IMR-90 (cell line): ENCODE measurements around the gene CADM1. TPM values are rescaled to one million over a fixed set of nuclear protein-coding genes. Genes with fewer than 3 reads are reported as not detected.

ENCODE experiments used
- ATAC-seq: fragments of 200-7000 bp; cut with Tn5 transposase; 2 replicates; pipeline ENCODE4 v1.9.1; 2020; ENCODE audit warnings: low read depth, mild to moderate bottlenecking, moderate library complexity
- BruUV-seq: library from RNA; stranded (reverse); fragments of 400-500 nt; replicated peaks from 2 replicates; lab custom pipeline; 2021; lab: Mats Ljungman, UMichigan
- CTCF ChIA-PET: fragments of 300-600 bp; formaldehyde crosslinking; extraction: SDS; loops from one replicate; lab custom pipeline; 2021; ENCODE audit warnings: antibody characterized with exemption; lab: Yijun Ruan, JAX
- POLR2A ChIA-PET: fragments of 300-600 bp; sonication (Branson Sonifier 250); formaldehyde crosslinking; loops from one replicate; lab custom pipeline; 2022; ENCODE audit warnings: antibody characterized with exemption; ENCODE audit not compliant: unreplicated experiment; lab: Charles Lee
- DNase-seq: peaks from one replicate; pipeline ENCODE4 v3.0.0; 2013
- H2AFZ ChIP-seq: replicated peaks from 2 replicates; pipeline ENCODE3; 2013; ENCODE audit warnings: low read length, mild to moderate bottlenecking; ENCODE audit not compliant: poor library complexity
- H2AK5ac ChIP-seq: 2 replicates; pipeline ENCODE4 v1.6.1; 2013; ENCODE audit warnings: low read depth, low read length, inconsistent platforms
- H2AK9ac ChIP-seq: replicated peaks from 2 replicates; pipeline ENCODE3; 2013; ENCODE audit warnings: mild to moderate bottlenecking, low read depth, low read length, moderate library complexity; ENCODE audit not compliant: poor library complexity
- H2BK120ac ChIP-seq: 2 replicates; pipeline ENCODE4 v1.6.1; 2013; ENCODE audit warnings: low read depth, low read length, inconsistent platforms
- H2BK15ac ChIP-seq: 3 replicates; pipeline ENCODE4 v1.6.1; 2013; ENCODE audit warnings: low read depth, low read length, inconsistent platforms
- H2BK20ac ChIP-seq: 2 replicates; pipeline ENCODE4 v1.6.1; 2013; ENCODE audit warnings: low read depth, mild to moderate bottlenecking, inconsistent platforms, low read length, moderate library complexity
- H2BK5ac ChIP-seq: 2 replicates; pipeline ENCODE4 v1.6.1; 2013; ENCODE audit warnings: mild to moderate bottlenecking, low read depth, low read length, inconsistent platforms; ENCODE audit not compliant: poor library complexity, severe bottlenecking
- H3K14ac ChIP-seq: replicated peaks from 2 replicates; pipeline ENCODE4 v1.6.1; 2013; ENCODE audit warnings: low read depth, low read length, inconsistent platforms
- H3K18ac ChIP-seq: 2 replicates; pipeline ENCODE4 v1.6.1; 2013; ENCODE audit warnings: low read depth, low read length, control low read depth
- H3K23ac ChIP-seq: 2 replicates; pipeline ENCODE4 v1.6.1; 2013; ENCODE audit warnings: low read depth, low read length, inconsistent platforms
- H3K27ac ChIP-seq: 2 replicates; pipeline ENCODE4 v1.5.1; 2013; ENCODE audit warnings: mild to moderate bottlenecking, control low read depth, low read length; ENCODE audit not compliant: insufficient read depth
- H3K27me3 ChIP-seq: 2 replicates; pipeline ENCODE4 v1.6.1; 2013; ENCODE audit warnings: low read length; ENCODE audit not compliant: control insufficient read depth, insufficient read depth
- H3K36me3 ChIP-seq: 2 replicates; pipeline ENCODE4 v1.6.1; 2013; ENCODE audit warnings: low read length, mixed read lengths; ENCODE audit not compliant: control insufficient read depth, insufficient read depth
- H3K4ac ChIP-seq: 2 replicates; pipeline ENCODE4 v1.6.1; 2013; ENCODE audit warnings: low read depth, low read length, inconsistent platforms
- H3K4me1 ChIP-seq: 2 replicates; pipeline ENCODE4 v1.6.1; 2013; ENCODE audit warnings: low read length, mixed read lengths; ENCODE audit not compliant: control insufficient read depth, insufficient read depth
- H3K4me2 ChIP-seq: 2 replicates; pipeline ENCODE4 v1.6.1; 2013; ENCODE audit warnings: low read depth, mild to moderate bottlenecking, control low read depth, low read length, moderate library complexity
- H3K4me3 ChIP-seq: 2 replicates; pipeline ENCODE4 v1.5.1; 2013; ENCODE audit warnings: low read depth, mild to moderate bottlenecking, control low read depth, low read length, moderate library complexity; ENCODE audit not compliant: insufficient read depth
- H3K56ac ChIP-seq: 2 replicates; pipeline ENCODE4 v1.6.1; 2013; ENCODE audit warnings: low read length, inconsistent platforms; ENCODE audit not compliant: insufficient read depth; ENCODE audit errors: extremely low read depth
- H3K79me1 ChIP-seq, 2 experiments: 2 replicates each; pipeline ENCODE4 v1.6.1; 2013; ENCODE audit warnings: low read length in 2 of 2, inconsistent platforms in 1 of 2, low read depth in 1 of 2
- H3K9ac ChIP-seq: 2 replicates; pipeline ENCODE4 v1.6.1; 2013; ENCODE audit warnings: low read depth, low read length, control low read depth
- H3K9me1 ChIP-seq: 2 replicates; pipeline ENCODE4 v1.6.1; 2013; ENCODE audit warnings: low read length, inconsistent platforms; ENCODE audit not compliant: insufficient read depth
- H3K9me3 ChIP-seq: 2 replicates; pipeline ENCODE4 v1.6.1; 2013; ENCODE audit warnings: low read length; ENCODE audit not compliant: control insufficient read depth, insufficient read depth
- H4K20me1 ChIP-seq: 2 replicates; pipeline ENCODE4 v1.6.1; 2013; ENCODE audit warnings: low read length, inconsistent platforms; ENCODE audit not compliant: insufficient read depth
- H4K5ac ChIP-seq: 2 replicates; pipeline ENCODE4 v1.6.1; 2013; ENCODE audit warnings: mild to moderate bottlenecking, low read depth, low read length, control low read depth
- H4K8ac ChIP-seq, 2 experiments: 2 replicates each; pipeline ENCODE4 v1.6.1; 2013; ENCODE audit warnings: low read depth in 2 of 2, low read length in 2 of 2, control low read depth in 1 of 2, inconsistent platforms in 1 of 2
- H4K91ac ChIP-seq: 2 replicates; pipeline ENCODE4 v1.6.1; 2013; ENCODE audit warnings: low read depth, low read length, inconsistent platforms; ENCODE audit not compliant: insufficient read depth
- BHLHE40 ChIP-seq: fragments of 150-350 bp; IDR thresholded peaks from 2 replicates; pipeline ENCODE4 v1.6.1; 2016; ENCODE audit warnings: mild to moderate bottlenecking, low read depth, low read length
- CEBPB ChIP-seq: IDR thresholded peaks from 2 replicates; pipeline ENCODE4 v1.6.1; 2012; ENCODE audit warnings: low read depth, low read length, improper control_type of control experiment
- CHD1 ChIP-seq: IDR thresholded peaks from 2 replicates; pipeline ENCODE4 v1.6.1; 2012; ENCODE audit warnings: low read depth, low read length, improper control_type of control experiment
- FOS ChIP-seq: fragments of 150-350 bp; IDR thresholded peaks from 2 replicates; pipeline ENCODE4 v1.6.1; 2016; ENCODE audit warnings: low read depth, low read length
- MAFK ChIP-seq: IDR thresholded peaks from 2 replicates; pipeline ENCODE4 v1.6.1; 2012; ENCODE audit warnings: low read depth, low read length, improper control_type of control experiment
- MAZ ChIP-seq: IDR thresholded peaks from 2 replicates; pipeline ENCODE4 v1.6.1; 2012; ENCODE audit warnings: low read depth, mild to moderate bottlenecking, low read length, improper control_type of control experiment, moderate library complexity, borderline replicate concordance
- MXI1 ChIP-seq: IDR thresholded peaks from 2 replicates; pipeline ENCODE4 v1.6.1; 2012; ENCODE audit warnings: low read depth, mild to moderate bottlenecking, low read length, moderate library complexity, borderline replicate concordance
- NFE2L2 ChIP-seq: fragments of 150-350 bp; IDR thresholded peaks from 2 replicates; pipeline ENCODE4 v1.6.1; 2016; ENCODE audit warnings: low read depth, mild to moderate bottlenecking, low read length
- POLR2A ChIP-seq: IDR thresholded peaks from 2 replicates; pipeline ENCODE4 v1.6.1; 2012; ENCODE audit warnings: mild to moderate bottlenecking, low read depth, low read length
- RAD21 ChIP-seq: IDR thresholded peaks from 2 replicates; pipeline ENCODE4 v1.6.1; 2012; ENCODE audit warnings: low read length, improper control_type of control experiment
- RCOR1 ChIP-seq: IDR thresholded peaks from 2 replicates; pipeline ENCODE4 v1.6.1; 2012; ENCODE audit warnings: mild to moderate bottlenecking, low read length, improper control_type of control experiment; ENCODE audit not compliant: insufficient replicate concordance
- RFX5 ChIP-seq: IDR thresholded peaks from 2 replicates; pipeline ENCODE4 v1.8.0; 2012; ENCODE audit warnings: low read depth, mild to moderate bottlenecking, low read length, moderate library complexity
- SMC3 ChIP-seq: fragments of 150-350 bp; IDR thresholded peaks from 2 replicates; pipeline ENCODE4 v1.6.1; 2016; ENCODE audit warnings: low read depth, mild to moderate bottlenecking, antibody characterized with exemption, low read length, moderate library complexity
- USF2 ChIP-seq: fragments of 150-350 bp; IDR thresholded peaks from 2 replicates; pipeline ENCODE4 v1.6.1; 2017; ENCODE audit warnings: mild to moderate bottlenecking, antibody characterized with exemption, low read length, low read depth
- WGBS, 2 experiments: methylation state at CpG; one replicate each; pipeline versions ENCODE4 v1.1.5 to v1.1.7; 2013; ENCODE audit warnings: missing lambda C conversion rate in 2 of 2; ENCODE audit not compliant: insufficient read length in 1 of 2; ENCODE audit errors: extremely low coverage in 2 of 2; 5-methylcytosine and 5-hydroxymethylcytosine counted together
- dilution Hi-C: fragments of 300-500 bp; cut with HindIII; formaldehyde crosslinking; loops from one replicate; pipeline ENCODE4 v1.14.3; 2018; ENCODE audit warnings: low sequenced_read_pairs; ENCODE audit not compliant: unreplicated experiment
- in situ Hi-C: fragments of 300-500 bp; cut with MboI; formaldehyde crosslinking; loops from 3 replicates; pipeline ENCODE4 v1.14.3; 2019; ENCODE audit warnings: low sequenced_read_pairs, inconsistent platforms, mixed read lengths
- intact Hi-C: fragments of 100-400 bp; cut with micrococcal nuclease; formaldehyde crosslinking; loops from 2 replicates; pipeline ENCODE4 v1.10.0; 2022
- polyA plus RNA-seq, 3 experiments: library from polyadenylated mRNA; depleted of rRNA; stranded (reverse); fragments of >200 nt; gene quantifications; 2 replicates each; pipeline ENCODE4 v1.2.3, GENCODE V29; 2012; ENCODE audit warnings: low replicate concordance in 1 of 3
- total RNA-seq: library from RNA; depleted of rRNA; stranded (reverse); fragments of >200 nt; gene quantifications from 2 replicates; pipeline ENCODE4 v1.2.3, GENCODE V29; 2012
- TF ChIP-seq, protein P1 (sequence below): conservative IDR thresholded peaks from 2 replicates; pipeline ENCODE4 v1.5.1; 2012; ENCODE audit warnings: mild to moderate bottlenecking, low read depth, low read length, improper control_type of control experiment

The CADM1 gene
- total and polyA plus RNA-seq, 2 of the 4 experiments (the other 2 are of a cell fraction), result 28.8 to 77.1 TPM

GRCh38 chr11:115162919-115163318, 341.3 kb downstream of the CADM1 start:
- Histone ChIP-seq H4K5ac (no peak overlapping the region), H2AFZ (no peak overlapping the region), H3K18ac (no peak overlapping the region), H2BK15ac (no peak overlapping the region), H3K27me3 (peaks cover 27% of the 10 kb centered on the region), H4K20me1 (no peaks in the 10 kb centered on the region), H3K9ac (no peak overlapping the region), H3K36me3 (no peaks in the 10 kb centered on the region), H3K23ac (no peak overlapping the region), H3K9me3 (no peaks in the 10 kb centered on the region), H3K4me1 (peaks cover under 1% of the 10 kb centered on the region; the same call in 1 of the 2 replicates), H2AK5ac (no peak overlapping the region), H3K4ac (no peak overlapping the region), H4K8ac (no peak overlapping the region), H4K91ac (no peak overlapping the region), H3K79me1 (no peaks in the 10 kb centered on the region), H3K4me2 (no peak overlapping the region), H3K14ac (no peak overlapping the region), H3K56ac (no peak overlapping the region), H3K9me1 (no peaks in the 10 kb centered on the region), H3K27ac (no peak overlapping the region), H2BK20ac (no peak overlapping the region), H3K4me3 (no peak overlapping the region), H2BK5ac (no peak overlapping the region), H2AK9ac (no peak overlapping the region), H2BK120ac (no peak overlapping the region)
- BruUV-seq, result no TSS peak
- DNase-seq (no peak), ATAC-seq (no peak)
- TF ChIP-seq, protein P1, sequence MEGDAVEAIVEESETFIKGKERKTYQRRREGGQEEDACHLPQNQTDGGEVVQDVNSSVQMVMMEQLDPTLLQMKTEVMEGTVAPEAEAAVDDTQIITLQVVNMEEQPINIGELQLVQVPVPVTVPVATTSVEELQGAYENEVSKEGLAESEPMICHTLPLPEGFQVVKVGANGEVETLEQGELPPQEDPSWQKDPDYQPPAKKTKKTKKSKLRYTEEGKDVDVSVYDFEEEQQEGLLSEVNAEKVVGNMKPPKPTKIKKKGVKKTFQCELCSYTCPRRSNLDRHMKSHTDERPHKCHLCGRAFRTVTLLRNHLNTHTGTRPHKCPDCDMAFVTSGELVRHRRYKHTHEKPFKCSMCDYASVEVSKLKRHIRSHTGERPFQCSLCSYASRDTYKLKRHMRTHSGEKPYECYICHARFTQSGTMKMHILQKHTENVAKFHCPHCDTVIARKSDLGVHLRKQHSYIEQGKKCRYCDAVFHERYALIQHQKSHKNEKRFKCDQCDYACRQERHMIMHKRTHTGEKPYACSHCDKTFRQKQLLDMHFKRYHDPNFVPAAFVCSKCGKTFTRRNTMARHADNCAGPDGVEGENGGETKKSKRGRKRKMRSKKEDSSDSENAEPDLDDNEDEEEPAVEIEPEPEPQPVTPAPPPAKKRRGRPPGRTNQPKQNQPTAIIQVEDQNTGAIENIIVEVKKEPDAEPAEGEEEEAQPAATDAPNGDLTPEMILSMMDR, result no peak
- no peak for TF ChIP-seq USF2
- no peak for TF ChIP-seq BHLHE40
- TF ChIP-seq MAFK, result no peak
- TF ChIP-seq CEBPB, result no peak
- no peak for TF ChIP-seq MXI1
- TF ChIP-seq RAD21, result no peak
- no peak for TF ChIP-seq RCOR1
- TF ChIP-seq NFE2L2, result no peak
- no peak for TF ChIP-seq CHD1
- TF ChIP-seq FOS, result no peak
- no peak for TF ChIP-seq RFX5
- no peak for TF ChIP-seq POLR2A
- no peak for TF ChIP-seq SMC3
- TF ChIP-seq MAZ, result no peak
- dilution Hi-C loops, result no loop called here
- no CpG with 5 or more reads among the region's 2 CpGs for WGBS, 2 experiments
- in situ Hi-C loops, result no loop called here
- ChIA-PET CTCF (interaction anchor here (0.6 kb wide), 1 partner anchor 245 kb away, joined by 4 read pairs; no protein-coding TSS in a partner anchor), POLR2A (no interaction called here)
- intact Hi-C loops, result loop anchor here (10.0 kb wide), 1 partner anchor 228 kb away; no protein-coding TSS in a partner anchor
